Ishikawa (cell line): ENCODE results near the gene SPG21.

ENCODE experiments used
- CEBPB ChIP-seq: IDR thresholded peaks from 2 replicates; pipeline ENCODE4 v1.6.1; 2012
- CREB1 ChIP-seq: IDR thresholded peaks from 2 replicates; pipeline ENCODE4 v1.6.1; 2012; ENCODE audit warnings: low read depth
- EGR1 ChIP-seq: IDR thresholded peaks from 2 replicates; pipeline ENCODE4 v1.6.1; 2012
- EP300 ChIP-seq: IDR thresholded peaks from 2 replicates; pipeline ENCODE4 v1.6.1; 2012; ENCODE audit warnings: borderline replicate concordance
- FOXM1 ChIP-seq: IDR thresholded peaks from 2 replicates; pipeline ENCODE4 v1.6.1; 2012; ENCODE audit warnings: low read depth, borderline replicate concordance
- MAX ChIP-seq: IDR thresholded peaks from 2 replicates; pipeline ENCODE4 v1.6.1; 2012
- NFIC ChIP-seq: IDR thresholded peaks from 2 replicates; pipeline ENCODE4 v1.6.1; 2012
- RAD21 ChIP-seq: IDR thresholded peaks from 2 replicates; pipeline ENCODE4 v1.6.1; 2012; ENCODE audit warnings: low read depth
- TAF1 ChIP-seq: IDR thresholded peaks from 2 replicates; pipeline ENCODE4 v1.6.1; 2012; ENCODE audit warnings: low read depth, mild to moderate bottlenecking
- TCF12 ChIP-seq: IDR thresholded peaks from 2 replicates; pipeline ENCODE4 v1.6.1; 2012; ENCODE audit warnings: low read depth
- TEAD4 ChIP-seq: IDR thresholded peaks from 2 replicates; pipeline ENCODE4 v1.6.1; 2012
- USF1 ChIP-seq: IDR thresholded peaks from 2 replicates; pipeline ENCODE4 v1.6.1; 2012
- YY1 ChIP-seq: IDR thresholded peaks from 2 replicates; pipeline ENCODE4 v1.6.1; 2012; ENCODE audit warnings: low read depth
- ZBTB7A ChIP-seq: IDR thresholded peaks from 2 replicates; pipeline ENCODE4 v1.6.1; 2012; ENCODE audit warnings: low read depth
- TF ChIP-seq, protein P1 (sequence below): IDR thresholded peaks from 2 replicates; pipeline ENCODE4 v1.6.1; 2012; ENCODE audit warnings: low read depth, mild to moderate bottlenecking

The SPG21 gene

DNA sequence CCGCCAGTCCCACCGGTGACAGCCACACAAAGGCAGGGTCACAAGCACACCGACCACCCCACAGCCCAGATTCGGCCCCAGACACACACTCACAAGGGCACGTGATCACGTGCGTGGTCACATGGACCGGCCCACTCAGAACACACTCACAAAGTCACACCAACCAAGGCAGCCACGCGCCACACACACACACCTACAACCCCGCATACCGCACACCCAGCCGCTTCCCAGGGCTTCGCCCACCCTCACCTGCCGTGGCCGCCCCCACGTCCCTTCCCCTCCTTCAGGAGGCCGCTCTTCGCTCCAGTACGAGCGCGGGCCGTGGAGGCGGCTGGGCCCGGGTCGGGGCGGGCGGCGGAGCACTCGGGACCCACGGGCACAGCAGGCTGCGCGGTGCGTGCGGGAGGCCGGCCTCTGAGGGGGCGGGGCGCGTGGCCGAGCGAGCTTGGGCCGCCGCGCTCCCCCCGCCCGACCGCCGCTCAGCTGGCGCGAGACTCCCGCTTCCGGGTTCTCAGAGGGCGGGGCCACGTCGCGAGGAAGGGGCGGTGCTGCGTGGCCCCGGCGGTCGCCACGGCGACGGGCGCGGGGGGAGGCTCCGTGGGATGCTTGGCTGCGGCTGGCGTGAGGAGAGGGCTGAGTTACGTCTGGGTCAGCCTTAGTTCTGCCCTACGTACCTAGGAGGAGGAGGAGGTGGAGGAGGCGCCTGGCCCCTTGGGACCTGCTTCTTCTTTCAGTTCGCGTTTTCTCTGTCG lies at the start of gene SPG21:
TSS of gene SPG21 (minus strand) at position 499 of the 752 bp plus-strand sequence. CDS start 6,345 bp downstream, outside the sequence.
- TF ChIP-seq TEAD4, result no peak; the same call in 1 of the 2 replicates
- TF ChIP-seq CEBPB, result no peak
- TF ChIP-seq EGR1, result no peak
- peak; percentile 97 for TF ChIP-seq USF1
- TF ChIP-seq EP300, result no peak
- TF ChIP-seq NFIC, result peak; percentile 22; the same call in 1 of the 2 replicates
- TF ChIP-seq MAX, result peak; percentile 81

- TF ChIP-seq TEAD4 (no peak), MAX (no peak), ZBTB7A (no peak), CREB1 (no peak), RAD21 (no peak), EGR1 (no peak), USF1 (no peak), YY1 (no peak), FOXM1 (no peak), CEBPB (no peak), TCF12 (no peak)
- TF ChIP-seq, protein P1, sequence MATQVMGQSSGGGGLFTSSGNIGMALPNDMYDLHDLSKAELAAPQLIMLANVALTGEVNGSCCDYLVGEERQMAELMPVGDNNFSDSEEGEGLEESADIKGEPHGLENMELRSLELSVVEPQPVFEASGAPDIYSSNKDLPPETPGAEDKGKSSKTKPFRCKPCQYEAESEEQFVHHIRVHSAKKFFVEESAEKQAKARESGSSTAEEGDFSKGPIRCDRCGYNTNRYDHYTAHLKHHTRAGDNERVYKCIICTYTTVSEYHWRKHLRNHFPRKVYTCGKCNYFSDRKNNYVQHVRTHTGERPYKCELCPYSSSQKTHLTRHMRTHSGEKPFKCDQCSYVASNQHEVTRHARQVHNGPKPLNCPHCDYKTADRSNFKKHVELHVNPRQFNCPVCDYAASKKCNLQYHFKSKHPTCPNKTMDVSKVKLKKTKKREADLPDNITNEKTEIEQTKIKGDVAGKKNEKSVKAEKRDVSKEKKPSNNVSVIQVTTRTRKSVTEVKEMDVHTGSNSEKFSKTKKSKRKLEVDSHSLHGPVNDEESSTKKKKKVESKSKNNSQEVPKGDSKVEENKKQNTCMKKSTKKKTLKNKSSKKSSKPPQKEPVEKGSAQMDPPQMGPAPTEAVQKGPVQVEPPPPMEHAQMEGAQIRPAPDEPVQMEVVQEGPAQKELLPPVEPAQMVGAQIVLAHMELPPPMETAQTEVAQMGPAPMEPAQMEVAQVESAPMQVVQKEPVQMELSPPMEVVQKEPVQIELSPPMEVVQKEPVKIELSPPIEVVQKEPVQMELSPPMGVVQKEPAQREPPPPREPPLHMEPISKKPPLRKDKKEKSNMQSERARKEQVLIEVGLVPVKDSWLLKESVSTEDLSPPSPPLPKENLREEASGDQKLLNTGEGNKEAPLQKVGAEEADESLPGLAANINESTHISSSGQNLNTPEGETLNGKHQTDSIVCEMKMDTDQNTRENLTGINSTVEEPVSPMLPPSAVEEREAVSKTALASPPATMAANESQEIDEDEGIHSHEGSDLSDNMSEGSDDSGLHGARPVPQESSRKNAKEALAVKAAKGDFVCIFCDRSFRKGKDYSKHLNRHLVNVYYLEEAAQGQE, result no peak
These were observed 49.1 kb upstream of the SPG21 start for GRCh38 chr15:65038836-65039235.

DNA sequence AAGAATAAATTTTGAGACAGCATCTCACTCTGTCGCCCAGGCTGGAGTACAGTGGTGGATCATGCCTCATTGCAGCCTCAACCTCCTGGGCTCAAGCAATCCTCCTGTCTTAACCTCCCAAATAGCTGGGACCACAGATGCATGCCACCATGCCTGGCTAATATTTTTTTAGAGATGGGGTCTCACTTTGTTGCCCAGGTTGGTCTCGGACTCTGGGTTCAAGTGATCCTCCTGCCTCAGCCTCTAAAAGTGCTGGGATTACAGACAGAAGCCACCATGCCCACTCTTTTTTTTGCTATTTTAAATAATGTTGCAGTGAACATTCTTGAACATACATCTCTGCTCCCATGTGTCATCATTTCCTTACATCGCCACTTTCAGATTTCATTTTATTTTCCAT lies 48.7 kb upstream of the SPG21 start:
- TF ChIP-seq RAD21 (no peak), TAF1 (no peak), EP300 (no peak), TEAD4 (no peak), YY1 (no peak), CREB1 (no peak), EGR1 (no peak), TCF12 (no peak)
- TF ChIP-seq, protein P1, result no peak

DNA sequence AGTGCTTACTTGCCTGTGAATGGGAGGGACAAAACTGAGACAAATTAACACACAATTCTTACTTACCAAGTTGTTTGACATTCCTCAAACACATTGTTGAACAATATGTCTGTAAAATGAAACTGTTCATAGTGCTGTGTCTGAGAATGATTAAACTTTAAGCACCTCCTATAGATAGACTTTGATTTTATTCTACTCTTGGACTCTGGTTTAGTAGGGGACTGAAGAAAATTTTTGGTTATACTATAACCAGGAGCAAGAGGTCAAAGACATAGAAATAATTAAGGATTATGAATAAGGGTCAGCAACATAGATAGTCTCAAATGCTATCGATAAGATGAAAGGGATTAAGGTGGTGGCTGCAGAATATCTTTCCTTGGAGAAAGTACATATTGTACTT lies 47.6 kb upstream of the SPG21 start:
- TF ChIP-seq FOXM1 (no peak), CEBPB (no peak), MAX (no peak), TEAD4 (no peak), EP300 (no peak), TAF1 (no peak), EGR1 (no peak), YY1 (no peak), RAD21 (no peak)

- TF ChIP-seq TAF1, result no peak
- TF ChIP-seq, protein P1, result no peak
- TF ChIP-seq TEAD4, result no peak
- TF ChIP-seq CEBPB, result no peak
- no peak for TF ChIP-seq RAD21
- TF ChIP-seq ZBTB7A, result no peak
- TF ChIP-seq CREB1, result no peak
- TF ChIP-seq MAX, result no peak
- no peak for TF ChIP-seq YY1
These were observed 45.0 kb upstream of the SPG21 start for GRCh38 chr15:65034719-65035118.
